GM23338 (cell line): ENCODE data around the gene ZNF865. TPM values are rescaled to one million over a fixed set of nuclear protein-coding genes. Genes with fewer than 3 reads are reported as not detected.

ENCODE experiments used
- ATAC-seq: fragments of 200-7000 bp; cut with Tn5 transposase; 3 replicates; pipeline ENCODE4 v1.9.1; 2020
- DNase-seq: peaks from one replicate; pipeline ENCODE4 v3.0.0-alpha.2; 2015; ENCODE audit warnings: low spot score
- H2AFZ ChIP-seq: fragments of 200-600 bp; sonication (generic); 2 replicates; pipeline ENCODE4 v1.8.0; 2016; ENCODE audit warnings: antibody characterized with exemption, mild to moderate bottlenecking, moderate library complexity
- H3F3A ChIP-seq: fragments of 200-600 bp; sonication (generic); replicated peaks from 2 replicates; pipeline ENCODE4 v1.8.0; 2017; ENCODE audit warnings: antibody characterized with exemption, mixed run types, low read depth
- H3K27ac ChIP-seq: fragments of 200-600 bp; sonication (generic); 2 replicates; pipeline ENCODE4 v1.6.1; 2016; ENCODE audit warnings: low read depth
- H3K27me3 ChIP-seq: fragments of 200-600 bp; sonication (generic); 2 replicates; pipeline ENCODE4 v1.8.0; 2016; ENCODE audit warnings: mild to moderate bottlenecking, mixed run types, moderate library complexity; ENCODE audit not compliant: insufficient read depth
- H3K36me3 ChIP-seq: fragments of 200-600 bp; sonication (generic); 2 replicates; pipeline ENCODE4 v1.8.0; 2016; ENCODE audit warnings: mild to moderate bottlenecking; ENCODE audit not compliant: insufficient read depth
- H3K4me1 ChIP-seq: fragments of 200-600 bp; sonication (generic); 2 replicates; pipeline ENCODE4 v1.8.0; 2016; ENCODE audit warnings: mild to moderate bottlenecking, moderate library complexity; ENCODE audit not compliant: insufficient read depth
- H3K4me2 ChIP-seq: fragments of 200-600 bp; sonication (generic); 2 replicates; pipeline ENCODE4 v1.7.1; 2017; ENCODE audit warnings: mixed run types
- H3K4me3 ChIP-seq: fragments of 200-600 bp; sonication (generic); 2 replicates; pipeline ENCODE4 v1.6.1; 2016; ENCODE audit warnings: mixed run types
- H3K79me2 ChIP-seq: fragments of 200-600 bp; sonication (generic); replicated peaks from 2 replicates; pipeline ENCODE4 v1.8.0; 2017; ENCODE audit warnings: mild to moderate bottlenecking; ENCODE audit not compliant: insufficient read depth
- H3K9me2 ChIP-seq: fragments of 200-600 bp; sonication (generic); 2 replicates; pipeline ENCODE4 v1.8.0; 2017; ENCODE audit not compliant: insufficient read depth
- H4K20me1 ChIP-seq: fragments of 200-600 bp; sonication (generic); replicated peaks from 2 replicates; pipeline ENCODE4 v1.8.0; 2017; ENCODE audit warnings: mild to moderate bottlenecking; ENCODE audit not compliant: insufficient read depth
- H3K27ac Mint-ChIP-seq: 2 replicates; pipeline ENCODE4 v1.8.0; 2020; ENCODE audit warnings: inconsistent platforms, mild to moderate bottlenecking, moderate library complexity, mixed read lengths
- H3K27me3 Mint-ChIP-seq: 3 replicates; pipeline ENCODE4 v1.8.0; 2022; ENCODE audit warnings: low read depth, mild to moderate bottlenecking, moderate library complexity, mixed read lengths, inconsistent platforms; ENCODE audit not compliant: insufficient read depth, poor library complexity
- H3K36me3 Mint-ChIP-seq: 3 replicates; pipeline ENCODE4 v1.8.0; 2021; ENCODE audit warnings: low read depth, mild to moderate bottlenecking, inconsistent platforms, moderate library complexity, mixed read lengths
- H3K4me1 Mint-ChIP-seq: 3 replicates; pipeline ENCODE4 v1.8.0; 2020; ENCODE audit warnings: mild to moderate bottlenecking, inconsistent platforms, mixed read lengths
- H3K4me3 Mint-ChIP-seq: 3 replicates; pipeline ENCODE4 v1.8.0; 2021; ENCODE audit warnings: moderate library complexity, mild to moderate bottlenecking, inconsistent platforms, mixed read lengths
- H3K9me3 Mint-ChIP-seq: 3 replicates; pipeline ENCODE4 v1.8.0; 2020; ENCODE audit warnings: moderate library complexity, mild to moderate bottlenecking, inconsistent platforms, mixed read lengths
- CREB1 ChIP-seq: fragments of 250-450 bp; sonication (Bioruptor Pico); IDR thresholded peaks from 2 replicates; pipeline ENCODE4 v1.5.0; 2020; ENCODE audit warnings: low read depth, mild to moderate bottlenecking, moderate library complexity
- ETS1 ChIP-seq: IDR thresholded peaks from 2 replicates; pipeline ENCODE4 v1.6.1; 2016; ENCODE audit warnings: antibody characterized with exemption
- EZH2 ChIP-seq: fragments of 200-600 bp; sonication (generic); IDR thresholded peaks from one replicate; pipeline ENCODE4 v1.8.0; 2017; ENCODE audit warnings: antibody characterized with exemption, mild to moderate bottlenecking, low read depth; ENCODE audit not compliant: unreplicated experiment
- EZH2phosphoT487 ChIP-seq: fragments of 200-600 bp; sonication (generic); IDR thresholded peaks from one replicate; pipeline ENCODE4 v1.8.1; 2018; ENCODE audit warnings: antibody characterized with exemption; ENCODE audit not compliant: unreplicated experiment
- JUNB ChIP-seq: IDR thresholded peaks from one replicate; pipeline ENCODE4 v1.6.1; 2016; ENCODE audit warnings: antibody characterized with exemption; ENCODE audit not compliant: unreplicated experiment
- NANOG ChIP-seq: IDR thresholded peaks from 2 replicates; pipeline ENCODE4 v1.6.1; 2016; ENCODE audit warnings: antibody characterized with exemption, borderline replicate concordance
- POLR2AphosphoS5 ChIP-seq: IDR thresholded peaks from 2 replicates; pipeline ENCODE4 v1.6.1; 2016; ENCODE audit warnings: antibody characterized with exemption, low read depth
- REST ChIP-seq: IDR thresholded peaks from one replicate; pipeline ENCODE4 v1.6.1; 2018; ENCODE audit warnings: antibody characterized with exemption; ENCODE audit not compliant: unreplicated experiment
- STAT1 ChIP-seq: IDR thresholded peaks from one replicate; pipeline ENCODE4 v1.6.1; 2016; ENCODE audit warnings: antibody characterized with exemption; ENCODE audit not compliant: unreplicated experiment
- ZNF114 ChIP-seq: fragments of 250-450 bp; sonication (Bioruptor Pico); IDR thresholded peaks from 2 replicates; pipeline ENCODE4 v1.5.0; 2020; ENCODE audit warnings: mild to moderate bottlenecking, moderate library complexity
- ZNF331 ChIP-seq: fragments of 250-450 bp; sonication (Bioruptor Pico); IDR thresholded peaks from 2 replicates; pipeline ENCODE4 v1.5.0; 2020; ENCODE audit warnings: low read depth, mild to moderate bottlenecking, moderate library complexity
- polyA plus RNA-seq: library from polyadenylated mRNA; unstranded; fragments of >200 nt; fragmentation: Nextera tagmentation; extraction: Ambion mirVana; gene quantifications from 2 replicates; pipeline ENCODE4 v1.2.1, GENCODE V29; 2016
- total RNA-seq: library from RNA; depleted of rRNA; stranded (reverse); fragments of >200 nt; shearing (Covaris generic); gene quantifications from 2 replicates; pipeline ENCODE4 v1.2.3, GENCODE V29; 2014
- TF ChIP-seq, protein P1 (sequence below), 2 experiments: fragments of 200-600 bp in 1 of 2; sonication (generic) in 1 of 2; conservative IDR thresholded peaks; 2 replicates each; pipeline versions ENCODE4 v1.5.1 to v1.6.1; 2016 to 2017; ENCODE audit warnings: antibody characterized with exemption in 2 of 2, low read depth in 2 of 2, mild to moderate bottlenecking in 2 of 2, moderate library complexity in 1 of 2
- TF ChIP-seq, protein P2 (sequence below): fragments of 250-450 bp; sonication (Bioruptor Pico); IDR thresholded peaks from 2 replicates; pipeline ENCODE4 v1.5.0; 2020; ENCODE audit warnings: mild to moderate bottlenecking, moderate library complexity

The ZNF865 gene
- total and polyA plus RNA-seq, 2 experiments from 2014 or later: 2.2 to 12.1 TPM

DNA sequence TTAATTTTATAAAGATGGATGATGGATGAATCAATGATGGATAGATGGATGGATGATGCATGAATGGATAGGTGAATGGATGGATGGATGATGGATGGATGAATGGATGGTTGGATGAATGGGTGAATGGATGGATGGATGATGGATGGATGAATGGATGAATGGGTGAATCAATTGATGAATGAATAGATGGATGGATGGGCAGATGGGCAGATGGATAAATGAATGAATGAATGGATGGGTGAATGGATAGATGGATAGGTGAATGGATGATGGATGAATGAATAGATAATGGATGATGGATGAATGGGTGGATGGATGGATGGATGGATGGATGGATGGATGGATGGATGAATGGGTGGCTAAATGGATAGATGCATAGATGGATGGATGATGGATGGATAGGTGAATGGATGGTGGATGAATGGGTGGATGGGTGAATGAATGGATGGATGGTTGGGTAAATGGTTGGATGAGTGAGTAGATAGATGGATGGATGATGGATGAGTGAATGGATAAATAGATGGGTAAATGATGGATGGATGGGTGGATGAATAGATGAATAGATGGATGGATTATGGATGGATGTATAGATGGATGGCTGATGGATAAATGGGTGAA lies 37.6 kb upstream of the ZNF865 start:
- H3K4me1 Mint-ChIP-seq: no peaks in the 10 kb centered on the region
- no peak overlapping the region for H3K27ac Mint-ChIP-seq
- H3K27ac ChIP-seq: no peak overlapping the region
- peaks cover 4% of the 10 kb centered on the region for H3K27me3 Mint-ChIP-seq
- H3K9me3 Mint-ChIP-seq: no peaks in the 10 kb centered on the region
- H3K36me3 ChIP-seq: no peaks in the 10 kb centered on the region
- no peaks in the 10 kb centered on the region for H3K79me2 ChIP-seq
- no peak for ATAC-seq
- peaks cover 4% of the 10 kb centered on the region; the same call in 1 of the 2 replicates for H3K9me2 ChIP-seq
- H3K4me3 ChIP-seq: no peak overlapping the region
- DNase-seq: no peak
- H3F3A ChIP-seq: no peaks in the 10 kb centered on the region
- H3K4me3 Mint-ChIP-seq: no peak overlapping the region
- H2AFZ ChIP-seq: no peak overlapping the region
- TF ChIP-seq EZH2phosphoT487 (no peak), STAT1 (no peak), CREB1 (CRISPR knock-in tag) (no peak), REST (no peak), ZNF331 (CRISPR knock-in tag) (no peak), EZH2 (no peak), JUNB (no peak), POLR2AphosphoS5 (no peak), NANOG (no peak), ZNF114 (no peak), ETS1 (no peak)
- TF ChIP-seq, protein P1, sequence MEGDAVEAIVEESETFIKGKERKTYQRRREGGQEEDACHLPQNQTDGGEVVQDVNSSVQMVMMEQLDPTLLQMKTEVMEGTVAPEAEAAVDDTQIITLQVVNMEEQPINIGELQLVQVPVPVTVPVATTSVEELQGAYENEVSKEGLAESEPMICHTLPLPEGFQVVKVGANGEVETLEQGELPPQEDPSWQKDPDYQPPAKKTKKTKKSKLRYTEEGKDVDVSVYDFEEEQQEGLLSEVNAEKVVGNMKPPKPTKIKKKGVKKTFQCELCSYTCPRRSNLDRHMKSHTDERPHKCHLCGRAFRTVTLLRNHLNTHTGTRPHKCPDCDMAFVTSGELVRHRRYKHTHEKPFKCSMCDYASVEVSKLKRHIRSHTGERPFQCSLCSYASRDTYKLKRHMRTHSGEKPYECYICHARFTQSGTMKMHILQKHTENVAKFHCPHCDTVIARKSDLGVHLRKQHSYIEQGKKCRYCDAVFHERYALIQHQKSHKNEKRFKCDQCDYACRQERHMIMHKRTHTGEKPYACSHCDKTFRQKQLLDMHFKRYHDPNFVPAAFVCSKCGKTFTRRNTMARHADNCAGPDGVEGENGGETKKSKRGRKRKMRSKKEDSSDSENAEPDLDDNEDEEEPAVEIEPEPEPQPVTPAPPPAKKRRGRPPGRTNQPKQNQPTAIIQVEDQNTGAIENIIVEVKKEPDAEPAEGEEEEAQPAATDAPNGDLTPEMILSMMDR (conservative IDR thresholded peaks at IDR 0.05; ENCODE audit: low read depth in 2 of 2): no peak
- TF ChIP-seq, protein P2, sequence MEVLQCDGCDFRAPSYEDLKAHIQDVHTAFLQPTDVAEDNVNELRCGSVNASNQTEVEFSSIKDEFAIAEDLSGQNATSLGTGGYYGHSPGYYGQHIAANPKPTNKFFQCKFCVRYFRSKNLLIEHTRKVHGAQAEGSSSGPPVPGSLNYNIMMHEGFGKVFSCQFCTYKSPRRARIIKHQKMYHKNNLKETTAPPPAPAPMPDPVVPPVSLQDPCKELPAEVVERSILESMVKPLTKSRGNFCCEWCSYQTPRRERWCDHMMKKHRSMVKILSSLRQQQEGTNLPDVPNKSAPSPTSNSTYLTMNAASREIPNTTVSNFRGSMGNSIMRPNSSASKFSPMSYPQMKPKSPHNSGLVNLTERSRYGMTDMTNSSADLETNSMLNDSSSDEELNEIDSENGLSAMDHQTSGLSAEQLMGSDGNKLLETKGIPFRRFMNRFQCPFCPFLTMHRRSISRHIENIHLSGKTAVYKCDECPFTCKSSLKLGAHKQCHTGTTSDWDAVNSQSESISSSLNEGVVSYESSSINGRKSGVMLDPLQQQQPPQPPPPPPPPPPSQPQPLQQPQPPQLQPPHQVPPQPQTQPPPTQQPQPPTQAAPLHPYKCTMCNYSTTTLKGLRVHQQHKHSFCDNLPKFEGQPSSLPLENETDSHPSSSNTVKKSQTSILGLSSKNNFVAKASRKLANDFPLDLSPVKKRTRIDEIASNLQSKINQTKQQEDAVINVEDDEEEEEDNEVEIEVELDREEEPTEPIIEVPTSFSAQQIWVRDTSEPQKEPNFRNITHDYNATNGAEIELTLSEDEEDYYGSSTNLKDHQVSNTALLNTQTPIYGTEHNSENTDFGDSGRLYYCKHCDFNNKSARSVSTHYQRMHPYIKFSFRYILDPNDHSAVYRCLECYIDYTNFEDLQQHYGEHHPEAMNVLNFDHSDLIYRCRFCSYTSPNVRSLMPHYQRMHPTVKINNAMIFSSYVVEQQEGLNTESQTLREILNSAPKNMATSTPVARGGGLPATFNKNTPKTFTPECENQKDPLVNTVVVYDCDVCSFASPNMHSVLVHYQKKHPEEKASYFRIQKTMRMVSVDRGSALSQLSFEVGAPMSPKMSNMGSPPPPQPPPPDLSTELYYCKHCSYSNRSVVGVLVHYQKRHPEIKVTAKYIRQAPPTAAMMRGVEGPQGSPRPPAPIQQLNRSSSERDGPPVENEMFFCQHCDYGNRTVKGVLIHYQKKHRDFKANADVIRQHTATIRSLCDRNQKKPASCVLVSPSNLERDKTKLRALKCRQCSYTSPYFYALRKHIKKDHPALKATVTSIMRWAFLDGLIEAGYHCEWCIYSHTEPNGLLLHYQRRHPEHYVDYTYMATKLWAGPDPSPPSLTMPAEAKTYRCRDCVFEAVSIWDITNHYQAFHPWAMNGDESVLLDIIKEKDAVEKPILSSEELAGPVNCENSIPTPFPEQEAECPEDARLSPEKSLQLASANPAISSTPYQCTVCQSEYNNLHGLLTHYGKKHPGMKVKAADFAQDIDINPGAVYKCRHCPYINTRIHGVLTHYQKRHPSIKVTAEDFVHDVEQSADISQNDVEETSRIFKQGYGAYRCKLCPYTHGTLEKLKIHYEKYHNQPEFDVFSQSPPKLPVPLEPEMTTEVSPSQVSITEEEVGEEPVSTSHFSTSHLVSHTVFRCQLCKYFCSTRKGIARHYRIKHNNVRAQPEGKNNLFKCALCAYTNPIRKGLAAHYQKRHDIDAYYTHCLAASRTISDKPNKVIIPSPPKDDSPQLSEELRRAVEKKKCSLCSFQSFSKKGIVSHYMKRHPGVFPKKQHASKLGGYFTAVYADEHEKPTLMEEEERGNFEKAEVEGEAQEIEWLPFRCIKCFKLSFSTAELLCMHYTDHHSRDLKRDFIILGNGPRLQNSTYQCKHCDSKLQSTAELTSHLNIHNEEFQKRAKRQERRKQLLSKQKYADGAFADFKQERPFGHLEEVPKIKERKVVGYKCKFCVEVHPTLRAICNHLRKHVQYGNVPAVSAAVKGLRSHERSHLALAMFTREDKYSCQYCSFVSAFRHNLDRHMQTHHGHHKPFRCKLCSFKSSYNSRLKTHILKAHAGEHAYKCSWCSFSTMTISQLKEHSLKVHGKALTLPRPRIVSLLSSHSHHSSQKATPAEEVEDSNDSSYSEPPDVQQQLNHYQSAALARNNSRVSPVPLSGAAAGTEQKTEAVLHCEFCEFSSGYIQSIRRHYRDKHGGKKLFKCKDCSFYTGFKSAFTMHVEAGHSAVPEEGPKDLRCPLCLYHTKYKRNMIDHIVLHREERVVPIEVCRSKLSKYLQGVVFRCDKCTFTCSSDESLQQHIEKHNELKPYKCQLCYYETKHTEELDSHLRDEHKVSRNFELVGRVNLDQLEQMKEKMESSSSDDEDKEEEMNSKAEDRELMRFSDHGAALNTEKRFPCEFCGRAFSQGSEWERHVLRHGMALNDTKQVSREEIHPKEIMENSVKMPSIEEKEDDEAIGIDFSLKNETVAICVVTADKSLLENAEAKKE (CRISPR knock-in tag): no peak
- no peak overlapping the region for H3K4me2 ChIP-seq
- H3K4me1 ChIP-seq: no peaks in the 10 kb centered on the region
- H3K36me3 Mint-ChIP-seq: no peaks in the 10 kb centered on the region
- no peaks in the 10 kb centered on the region for H4K20me1 ChIP-seq
- no peaks in the 10 kb centered on the region for H3K27me3 ChIP-seq
